HG02981 (cell line): ENCODE data around the gene MRGPRF.

Source experiments
- ATAC-seq: cut with Tn5 transposase; IDR thresholded peaks from one replicate; pipeline ENCODE4 v1.9.1; 2021; ENCODE audit warnings: mild to moderate bottlenecking, moderate library complexity; ENCODE audit not compliant: unreplicated experiment

MRGPRF gene

DNA sequence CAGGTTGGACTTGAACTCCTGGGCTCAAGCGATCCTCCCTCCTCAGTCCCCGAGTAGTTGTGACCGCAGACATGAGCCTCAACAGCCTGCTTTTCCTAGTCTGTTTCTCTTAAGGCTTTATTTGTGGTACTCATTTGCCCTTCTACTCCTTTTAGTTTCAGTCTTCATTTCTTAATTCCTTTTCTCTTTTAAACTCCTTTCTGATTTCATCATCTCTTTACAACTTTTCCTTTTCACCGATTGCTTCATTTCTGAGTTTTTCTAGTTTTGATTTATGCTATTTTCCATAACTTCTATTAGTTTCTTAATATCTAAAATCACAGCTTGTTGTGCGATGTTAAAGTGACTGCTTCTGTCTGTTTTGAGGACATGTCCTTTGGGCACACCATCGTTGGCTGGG, 17.3 kb upstream of the MRGPRF start:
- no peak for ATAC-seq

DNA sequence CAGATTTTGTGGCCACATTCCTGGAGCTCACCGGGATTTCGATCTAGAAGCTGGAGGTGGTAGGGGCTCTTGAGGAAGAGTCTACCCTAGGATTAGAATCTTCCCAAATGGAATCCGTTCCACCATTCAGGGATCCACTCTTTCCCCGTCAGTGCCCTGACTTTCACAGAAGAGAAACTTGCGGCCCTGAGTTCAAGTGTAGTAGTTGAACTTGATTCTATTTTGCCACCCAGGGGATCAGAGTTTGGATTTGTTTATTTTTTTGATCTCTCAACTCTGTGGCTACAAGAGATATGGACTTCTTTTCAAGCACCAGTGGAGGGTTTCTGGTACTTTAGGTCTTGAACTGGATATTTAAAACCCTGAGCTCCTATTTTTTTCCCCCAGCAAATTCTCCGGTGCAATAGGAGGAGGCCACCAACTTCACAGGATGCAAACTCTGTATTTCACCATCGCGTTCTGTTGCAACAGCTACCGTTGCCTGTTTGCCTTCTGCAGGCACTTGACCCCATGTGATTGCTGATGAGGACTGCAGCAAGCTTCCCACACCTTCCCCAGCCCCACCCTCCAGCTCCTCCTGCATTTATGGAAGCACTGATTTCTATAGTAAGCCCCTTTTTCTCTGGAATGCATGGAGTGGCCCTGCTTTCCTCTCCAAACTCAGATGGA, 14.8 kb upstream of the MRGPRF start:
- no peak for ATAC-seq

- ATAC-seq, result no peak
These were observed 11.5 kb upstream of the MRGPRF start for GRCh38 chr11:69024509-69024908.

DNA sequence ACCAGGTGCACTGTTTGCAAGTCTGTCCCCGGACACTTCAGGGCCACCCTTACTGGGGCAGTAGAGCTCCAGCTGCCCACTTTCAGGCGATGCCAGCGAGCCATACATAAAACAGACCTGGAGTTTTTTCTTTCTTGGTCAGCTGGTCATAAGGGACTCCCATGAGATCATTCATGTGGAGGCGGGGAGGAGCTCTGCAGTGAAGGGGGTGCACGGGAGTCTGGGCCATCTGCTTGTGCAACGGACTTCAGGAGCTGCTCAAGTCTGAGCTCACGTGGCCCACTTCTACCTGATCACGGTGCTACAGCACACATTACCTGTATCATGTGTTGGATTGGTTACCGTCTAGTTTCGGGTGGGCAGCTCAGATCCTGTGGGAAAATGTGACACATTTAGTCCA, 9.2 kb upstream of the MRGPRF start:
- no peak for ATAC-seq

DNA sequence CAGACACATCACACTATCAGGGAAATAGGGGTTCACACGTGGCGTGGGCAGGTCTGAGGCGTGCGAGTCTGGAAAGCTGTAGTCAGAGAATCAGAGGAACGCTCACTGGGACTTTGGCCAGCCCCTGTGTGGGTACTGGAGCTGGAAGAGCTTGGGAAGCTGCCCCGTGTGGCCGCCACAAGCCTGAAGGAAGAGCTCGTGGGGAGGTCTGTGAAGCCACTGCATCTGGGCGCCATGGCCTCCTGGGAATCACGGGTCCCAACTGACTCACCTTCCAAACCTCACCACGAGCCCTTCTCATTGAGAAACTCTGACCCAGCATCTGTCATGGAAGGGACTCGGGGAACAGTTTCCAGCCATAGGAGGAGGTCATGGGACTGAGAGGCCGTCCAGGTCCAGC, 5.9 kb upstream of the MRGPRF start:
- ATAC-seq, result no peak

GRCh38 chr11:69017951-69018350, 4.9 kb upstream of the MRGPRF start:
- ATAC-seq, result no peak

DNA sequence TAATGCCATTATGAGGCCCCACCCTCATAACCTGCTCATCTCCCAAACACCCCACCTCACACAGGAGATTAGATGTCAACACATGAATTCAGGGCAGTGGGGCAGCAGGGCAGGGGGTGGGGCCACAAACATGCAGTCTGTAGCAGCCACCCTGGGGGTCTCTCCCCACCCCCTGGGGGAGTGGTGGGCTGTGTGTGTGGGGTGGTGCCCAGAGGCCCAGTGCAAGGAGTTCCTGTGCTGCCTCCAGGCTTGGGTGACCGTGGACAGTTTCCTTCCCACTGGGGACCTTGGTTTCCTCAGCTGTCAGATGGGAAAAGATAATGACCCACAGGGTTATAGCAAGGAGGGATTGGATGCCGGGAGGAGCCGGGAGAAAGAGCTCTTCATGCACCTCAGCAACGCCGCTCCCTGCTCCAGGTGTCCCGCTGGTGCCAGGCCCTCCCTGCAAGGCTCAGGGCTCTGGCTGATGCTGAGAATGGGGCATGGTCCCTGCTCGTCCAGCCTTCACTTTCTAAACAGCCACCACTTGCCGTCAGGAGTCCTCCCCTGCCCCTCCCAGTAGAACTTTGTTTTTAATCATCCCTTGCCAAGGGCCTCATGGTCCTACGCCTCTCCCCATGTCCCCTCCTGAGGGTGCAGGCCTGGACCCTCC, 2.0 kb upstream of the MRGPRF start:
- no peak for ATAC-seq

GRCh38 chr11:69014084-69014851, 1.2 kb upstream of the MRGPRF start:
- ATAC-seq, result no peak

DNA sequence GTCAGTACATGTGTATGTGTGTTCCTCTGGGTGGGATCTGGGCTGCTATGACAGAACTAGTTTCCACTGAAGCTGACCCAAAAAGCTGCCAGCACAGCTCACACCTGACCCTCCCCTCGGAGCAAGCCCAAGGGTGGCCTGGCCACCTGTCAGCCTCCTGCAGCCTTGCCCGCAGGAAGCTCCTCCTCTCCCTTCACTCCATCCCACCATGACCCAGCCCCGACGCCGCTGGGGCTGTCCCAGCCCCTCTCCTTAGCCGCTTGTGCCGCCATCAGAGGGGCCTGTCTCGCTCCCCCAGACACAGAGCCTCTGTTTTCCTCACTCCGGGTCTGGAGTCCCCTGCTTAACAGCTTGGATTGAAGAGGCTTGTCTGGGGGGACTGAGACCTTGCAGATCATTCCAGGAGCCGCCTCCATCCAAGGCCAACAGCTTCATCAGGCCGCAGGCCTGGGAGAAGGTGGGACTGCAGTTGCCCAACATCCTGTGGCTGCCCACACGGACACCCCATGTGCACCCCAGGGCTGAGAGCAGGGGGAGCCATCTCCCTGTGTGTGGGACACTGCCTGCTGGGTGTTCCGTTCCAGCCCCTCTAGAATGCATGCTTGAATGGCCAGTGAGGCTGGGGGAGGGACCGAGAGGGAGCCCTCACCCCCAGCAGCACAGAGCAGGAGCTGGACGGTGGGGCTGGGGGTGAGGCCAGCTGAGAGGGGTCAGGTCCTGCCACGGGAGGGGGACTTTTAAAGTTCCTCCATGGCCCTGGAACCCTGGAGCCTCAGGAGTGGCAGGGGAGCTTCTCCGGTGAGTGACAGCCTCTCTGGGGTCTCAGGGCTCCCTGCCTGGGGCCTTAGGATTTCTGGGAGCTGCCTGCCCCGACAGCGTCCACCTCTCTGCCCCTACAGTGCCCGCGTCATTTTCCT, 696 bp downstream of the MRGPRF start:
- ATAC-seq, result no peak

DNA sequence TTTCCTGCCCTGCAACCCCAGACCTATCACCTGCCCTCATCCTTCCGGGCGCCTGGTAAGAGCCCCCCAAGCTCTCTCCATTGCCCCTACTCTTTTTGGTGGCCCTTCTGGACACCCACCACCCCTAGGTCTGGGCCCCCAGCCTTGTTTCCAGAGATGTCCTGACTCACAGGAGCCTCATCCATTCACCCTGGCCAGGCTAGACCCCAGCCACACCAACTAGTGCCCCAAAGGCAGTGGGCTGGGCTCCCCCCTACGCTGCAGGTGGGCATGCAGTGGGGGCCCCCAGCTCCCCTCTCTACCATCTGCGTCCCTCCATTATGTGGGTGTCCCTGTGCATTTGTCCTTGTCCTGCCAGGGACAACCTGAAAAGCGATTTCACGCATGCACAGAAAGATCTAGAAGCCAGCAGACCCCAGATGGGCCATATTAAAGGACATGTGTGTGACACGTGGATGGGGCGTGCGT, 1.4 kb downstream of the MRGPRF start:
- no peak for ATAC-seq

DNA sequence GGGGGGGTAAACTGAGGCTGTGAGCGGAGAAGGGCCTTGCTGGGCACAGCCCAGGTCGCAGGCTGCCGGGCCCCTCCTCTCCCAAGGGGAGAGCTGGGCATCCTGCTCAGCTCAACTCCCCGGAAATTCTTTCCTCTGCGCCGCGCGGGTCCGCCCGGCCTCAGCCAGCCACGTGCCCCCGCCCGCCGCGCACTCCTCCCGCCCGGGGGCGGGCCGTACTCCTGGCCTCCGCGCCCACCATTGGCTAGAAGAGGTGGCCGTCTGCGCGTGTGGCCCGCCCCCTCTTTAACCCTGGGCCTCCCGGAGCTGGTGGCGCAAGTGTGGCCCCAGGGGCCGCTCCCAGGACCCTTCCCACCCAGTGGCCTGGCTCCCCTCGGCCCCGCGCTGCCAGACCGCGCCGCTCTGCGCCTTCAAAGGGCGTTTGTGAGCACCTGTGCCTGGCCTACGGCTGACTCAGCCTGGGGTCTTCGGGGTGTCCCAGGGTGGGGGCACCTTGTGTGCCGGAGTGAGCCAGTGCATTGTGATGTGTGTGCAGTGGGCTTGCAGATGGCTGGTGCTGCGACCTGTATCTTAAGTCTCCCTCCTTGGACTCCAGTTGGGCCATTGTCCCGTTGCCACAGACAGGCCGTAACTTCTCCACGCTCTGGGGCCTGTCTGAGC, 2.0 kb downstream of the MRGPRF start:
- no peak for ATAC-seq

DNA sequence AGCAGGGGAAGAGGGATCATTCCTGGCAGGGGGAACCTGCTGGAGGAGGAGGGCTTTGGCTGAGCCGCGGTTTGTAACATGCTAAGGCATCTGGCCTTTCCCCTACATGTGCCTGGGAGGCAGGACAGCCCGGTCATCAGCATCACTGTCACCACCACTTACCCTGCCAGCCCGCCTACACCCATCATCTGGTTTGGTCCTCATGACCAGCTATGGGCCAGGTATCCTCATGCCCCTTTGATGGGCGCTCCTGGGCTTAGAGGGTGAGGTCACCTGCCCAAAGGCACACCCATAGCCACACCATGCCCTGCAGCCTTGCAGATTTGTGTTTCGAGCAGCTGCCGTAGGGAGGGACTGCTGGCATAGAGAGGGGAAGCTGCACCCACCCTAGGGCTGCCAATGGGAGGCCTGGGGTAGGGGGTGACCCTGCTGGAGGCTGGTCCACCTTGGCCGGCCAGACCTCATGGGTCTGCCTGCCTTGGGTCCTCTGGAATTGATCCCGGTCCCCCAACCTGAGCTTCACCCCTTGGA, 2.6 kb downstream of the MRGPRF start:
- ATAC-seq, result no peak

DNA sequence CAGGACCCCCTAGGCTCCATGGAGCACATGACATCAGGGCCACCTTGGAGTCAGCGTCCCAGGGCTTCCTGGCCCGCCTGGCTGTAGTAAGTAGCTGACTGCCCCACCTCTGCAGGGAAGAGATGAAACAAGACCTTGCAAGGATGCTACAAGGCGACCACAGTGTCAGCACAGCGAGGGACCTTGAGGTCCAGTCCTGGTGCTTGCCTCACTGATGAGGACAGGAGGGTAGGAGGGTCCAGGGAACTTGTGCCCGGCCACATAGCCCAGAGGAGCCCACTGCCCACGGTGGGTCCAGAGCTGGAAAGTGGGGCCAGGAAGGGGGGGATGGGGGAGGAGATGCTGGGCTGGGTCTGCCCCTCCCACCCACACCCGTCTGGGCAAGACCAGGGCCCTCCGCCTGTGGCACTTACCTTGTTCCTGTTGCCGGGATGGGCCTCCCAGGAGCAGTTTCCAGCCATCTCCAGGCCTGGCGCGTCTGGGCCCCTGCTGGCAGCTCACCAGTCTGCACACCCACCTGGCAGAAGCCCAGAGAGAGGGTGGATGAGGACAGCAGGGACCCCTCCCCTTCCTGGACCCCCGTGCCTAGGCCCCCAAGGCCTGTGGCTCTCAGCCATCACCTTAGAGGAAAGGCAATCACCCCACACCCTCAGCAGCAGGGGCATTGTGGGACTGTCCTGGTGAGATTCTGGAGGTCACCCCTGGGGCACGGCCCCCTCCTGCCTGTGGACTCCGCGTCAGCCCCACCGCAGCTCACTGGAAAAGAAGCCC, 3.4 kb downstream of the MRGPRF start:
- no peak for ATAC-seq

GRCh38 chr11:69008737-69009440, 4.2 kb downstream of the MRGPRF start:
- ATAC-seq, result no peak

DNA sequence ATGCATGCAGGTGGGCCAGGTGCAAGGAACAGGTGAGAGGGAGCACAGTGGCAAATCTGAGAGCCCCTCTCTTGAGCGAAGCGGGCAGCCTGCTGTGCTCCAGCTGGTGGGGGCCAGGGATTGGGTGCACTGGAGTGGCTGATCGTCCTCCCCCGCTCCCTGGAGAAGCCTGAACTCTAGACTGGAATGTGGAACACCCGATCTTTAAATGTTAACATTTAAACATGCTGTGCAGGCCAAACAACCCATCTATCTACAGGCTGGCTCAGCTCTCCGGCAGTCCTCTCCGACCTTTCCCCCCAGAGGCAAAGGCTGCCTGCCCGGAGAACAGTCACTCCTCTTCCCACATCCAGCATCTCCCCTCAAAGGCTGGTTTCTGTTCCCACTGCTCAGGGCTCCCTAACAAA, 5.1 kb downstream of the MRGPRF start:
- ATAC-seq, result no peak

DNA sequence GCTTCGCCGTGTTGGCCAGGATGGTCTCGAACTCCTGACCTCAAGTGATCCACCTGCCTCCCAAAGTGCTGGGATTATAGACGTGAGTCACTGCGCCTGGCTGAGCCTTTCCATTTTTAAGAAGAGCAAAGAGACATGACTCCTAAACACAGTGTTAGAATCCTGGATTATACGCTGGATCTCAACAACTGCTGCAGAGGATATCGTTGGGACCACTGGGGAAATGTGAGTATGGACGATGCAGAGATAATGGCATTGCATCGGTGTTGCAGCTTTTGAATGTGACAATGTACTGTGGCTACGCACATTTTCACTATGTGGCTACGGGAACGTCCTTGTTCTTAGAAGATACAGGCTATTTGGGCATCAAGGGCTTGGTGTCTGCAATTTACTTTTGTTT, 6.2 kb downstream of the MRGPRF start:
- ATAC-seq, result no peak

GRCh38 chr11:69005631-69006368, 7.2 kb downstream of the MRGPRF start:
- no peak for ATAC-seq

- no peak for ATAC-seq
These were observed 7.8 kb downstream of the MRGPRF start for GRCh38 chr11:69005183-69005630.
